ENCODE measurements around the gene UCHL5. TPM values are rescaled to one million over a fixed set of nuclear protein-coding genes. Genes with fewer than 3 reads are reported as not detected.

The UCHL5 gene
- polyA plus RNA-seq, 10 donors, result 33.3 to 46.8 (median 38.1) TPM

DNA sequence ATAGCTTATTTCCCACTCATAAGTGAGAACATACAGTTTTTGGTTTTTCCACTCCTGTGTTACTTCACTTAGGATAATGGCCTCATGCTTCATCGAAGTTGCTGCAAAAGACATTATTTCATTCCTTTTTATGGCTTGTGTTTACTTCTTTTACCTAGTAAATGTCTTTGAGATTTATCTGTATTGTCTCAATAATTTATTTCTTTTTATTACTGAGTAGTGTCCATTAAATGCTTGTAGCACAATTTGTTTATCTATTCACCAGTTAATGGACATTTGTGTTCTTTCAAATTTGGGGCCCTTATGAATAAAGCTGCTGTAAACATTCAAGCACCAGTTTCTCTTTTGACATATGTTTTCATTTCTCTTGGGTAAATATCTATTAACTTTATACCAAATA, 86.0 kb downstream of the UCHL5 start:
- DNase-seq, result no peak

GRCh38 chr1:192969091-192969490, 90.1 kb downstream of the UCHL5 start:
- DNase-seq, result no peak

DNA sequence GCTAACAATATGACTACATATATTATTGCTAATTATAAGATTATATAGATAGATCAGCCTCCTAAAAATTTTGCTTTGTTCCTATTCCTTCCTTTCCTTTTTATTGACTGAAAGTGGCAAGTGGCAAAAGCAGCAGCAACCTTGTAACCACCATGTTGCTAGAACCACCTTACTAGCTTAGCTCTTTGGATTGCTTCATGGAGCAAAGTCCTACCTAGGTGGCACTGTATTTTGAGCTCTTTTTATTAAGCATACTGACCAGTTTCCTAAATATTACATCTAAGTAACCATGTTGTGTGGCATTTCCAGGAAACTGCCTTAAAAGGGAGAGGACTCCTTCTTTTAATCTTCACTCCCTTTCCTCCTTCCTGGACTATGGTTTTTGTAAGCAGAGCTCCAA, 90.8 kb downstream of the UCHL5 start:
- no peak for DNase-seq

- no peak for DNase-seq
These were observed 91.3 kb downstream of the UCHL5 start for GRCh38 chr1:192967901-192968300.

GRCh38 chr1:192967211-192967877, 91.8 kb downstream of the UCHL5 start:
- no peak for DNase-seq

DNA sequence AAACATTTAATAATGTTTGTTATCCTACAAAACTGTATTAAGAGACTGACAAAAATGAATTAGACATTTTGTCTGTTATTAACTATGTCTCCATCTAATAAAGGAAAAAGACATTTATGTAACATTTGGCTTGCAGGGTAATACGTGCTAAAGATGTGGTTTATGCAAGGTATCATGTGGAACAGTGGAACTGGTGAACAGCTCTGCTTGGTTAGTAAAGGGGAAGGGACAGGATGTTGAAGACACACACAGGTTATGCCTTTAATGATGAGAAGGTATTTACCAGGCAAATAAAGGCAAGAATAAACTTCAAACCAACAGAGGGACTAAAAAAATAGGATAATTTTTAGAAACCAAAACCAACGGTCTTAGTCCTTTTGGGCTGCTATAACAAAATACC, 93.1 kb downstream of the UCHL5 start:
- DNase-seq, result no peak

DNA sequence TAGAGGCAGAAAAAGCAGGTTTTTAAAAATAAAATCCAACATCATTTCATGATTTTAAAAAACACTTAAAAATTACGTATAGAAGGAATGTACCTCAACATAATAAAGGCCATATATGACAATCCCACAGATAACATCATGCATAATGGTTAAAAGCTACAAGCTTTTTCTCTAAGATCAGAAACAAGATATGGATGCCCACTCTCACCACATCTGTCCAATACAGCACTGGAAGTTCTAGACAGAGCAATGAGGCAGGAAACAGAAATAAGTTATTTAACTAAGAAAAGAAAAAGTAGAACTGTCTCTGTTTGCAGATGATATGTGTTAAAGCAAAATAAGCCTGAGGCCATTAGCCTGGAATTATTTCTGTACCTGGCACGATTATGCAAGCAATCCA, 96.3 kb downstream of the UCHL5 start:
- no peak for DNase-seq

Other genes with a start within 250 kb of the UCHL5 start
- 10 to 100 TPM; 22.2 to 32.5 (median 26.4) TPM for gene RO60, start 252 bp upstream of the UCHL5 start, polyA plus RNA-seq (ENCODE audit: insufficient read length in 10 of 10)
- gene GLRX2, start 46.1 kb upstream of the UCHL5 start, polyA plus RNA-seq (ENCODE audit: insufficient read length in 10 of 10), result 10 to 100 TPM; 13.9 to 17.8 (median 15.6) TPM
- gene CDC73, start 62.7 kb upstream of the UCHL5 start, polyA plus RNA-seq (ENCODE audit: insufficient read length in 10 of 10), result 10 to 100 TPM; 22.8 to 34.4 (median 28.5) TPM
- 10 to 100 TPM in 6 of 10 donors, 1 to 10 TPM in 4; 5.7 to 18.4 (median 10.5) TPM for gene B3GALT2, start 127.3 kb upstream of the UCHL5 start, polyA plus RNA-seq (ENCODE audit: insufficient read length in 10 of 10)

Data from muscle of back (tissue), 11 donors.